Loucy (cell line): ENCODE data around the gene PTPRN2.

ENCODE experiments used
- EZH2phosphoT487 ChIP-seq: fragments of 200-600 bp; IDR thresholded peaks from 2 replicates; pipeline ENCODE4 v1.6.1; 2018; ENCODE audit warnings: antibody characterized with exemption, mild to moderate bottlenecking, moderate library complexity, borderline replicate concordance
- TF ChIP-seq, protein P1 (sequence below): fragments of 200-600 bp; sonication (generic); conservative IDR thresholded peaks from 2 replicates; pipeline ENCODE4 v1.5.1; 2014; ENCODE audit warnings: mild to moderate bottlenecking, antibody characterized with exemption, low read length

DNA sequence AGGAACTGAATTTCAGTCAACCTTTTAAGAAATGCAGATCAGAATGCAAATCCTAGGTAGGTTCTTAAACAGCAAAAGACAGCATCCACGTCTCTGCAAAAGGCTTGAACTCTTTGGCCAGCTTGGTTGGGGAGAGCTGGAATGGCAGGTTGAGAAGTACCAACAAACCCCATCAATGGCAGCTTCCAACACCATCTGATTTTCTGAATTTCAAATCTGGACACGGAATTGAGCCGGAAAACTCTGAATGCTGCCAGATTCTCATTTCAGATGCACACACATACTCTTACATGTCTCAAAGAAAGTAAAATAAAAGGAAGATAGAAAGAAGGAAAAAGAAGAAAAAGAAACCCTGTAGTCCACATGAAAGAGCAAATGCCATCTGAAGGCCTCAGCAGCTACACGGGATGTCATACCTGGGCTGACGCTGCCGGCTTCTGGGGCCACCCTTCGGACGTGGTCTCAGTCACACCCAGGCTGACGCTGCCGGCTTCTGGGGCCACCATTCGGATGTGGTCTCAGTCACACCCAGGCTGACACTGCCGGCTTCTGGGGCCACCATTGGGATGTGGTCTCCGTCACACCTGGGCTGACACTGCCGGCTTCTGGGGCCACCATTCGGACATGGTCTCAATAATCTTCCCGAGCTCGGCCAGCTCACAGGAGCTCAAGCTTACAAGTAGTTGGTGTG, 165.3 kb downstream of the PTPRN2 start:
- TF ChIP-seq, protein P1, sequence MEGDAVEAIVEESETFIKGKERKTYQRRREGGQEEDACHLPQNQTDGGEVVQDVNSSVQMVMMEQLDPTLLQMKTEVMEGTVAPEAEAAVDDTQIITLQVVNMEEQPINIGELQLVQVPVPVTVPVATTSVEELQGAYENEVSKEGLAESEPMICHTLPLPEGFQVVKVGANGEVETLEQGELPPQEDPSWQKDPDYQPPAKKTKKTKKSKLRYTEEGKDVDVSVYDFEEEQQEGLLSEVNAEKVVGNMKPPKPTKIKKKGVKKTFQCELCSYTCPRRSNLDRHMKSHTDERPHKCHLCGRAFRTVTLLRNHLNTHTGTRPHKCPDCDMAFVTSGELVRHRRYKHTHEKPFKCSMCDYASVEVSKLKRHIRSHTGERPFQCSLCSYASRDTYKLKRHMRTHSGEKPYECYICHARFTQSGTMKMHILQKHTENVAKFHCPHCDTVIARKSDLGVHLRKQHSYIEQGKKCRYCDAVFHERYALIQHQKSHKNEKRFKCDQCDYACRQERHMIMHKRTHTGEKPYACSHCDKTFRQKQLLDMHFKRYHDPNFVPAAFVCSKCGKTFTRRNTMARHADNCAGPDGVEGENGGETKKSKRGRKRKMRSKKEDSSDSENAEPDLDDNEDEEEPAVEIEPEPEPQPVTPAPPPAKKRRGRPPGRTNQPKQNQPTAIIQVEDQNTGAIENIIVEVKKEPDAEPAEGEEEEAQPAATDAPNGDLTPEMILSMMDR = no peak
- TF ChIP-seq EZH2phosphoT487 = no peak
